Testis (tissue), 3 donors: Measurements from ENCODE around the gene TFF2. TPM values are rescaled to one million over a fixed set of nuclear protein-coding genes. Genes with fewer than 3 reads are reported as not detected.

ENCODE experiments used
- DNase-seq: peaks from one replicate; pipeline ENCODE4 v3.0.0-alpha.2; 2019
- H3K27ac ChIP-seq, 2 donors: fragments of 200-600 bp; sonication (generic); one replicate each; pipeline ENCODE4 v1.5.1; 2019
- H3K27me3 ChIP-seq: fragments of 200-600 bp; sonication (generic); one replicate; pipeline ENCODE4 v1.5.1; 2019
- H3K36me3 ChIP-seq: fragments of 200-600 bp; sonication (generic); one replicate; pipeline ENCODE4 v1.5.1; 2017; ENCODE audit warnings: low read depth; ENCODE audit errors: missing control alignments
- H3K4me1 ChIP-seq: fragments of 200-600 bp; sonication (generic); one replicate; pipeline ENCODE4 v1.5.1; 2019
- H3K4me3 ChIP-seq, 2 donors: fragments of 200-600 bp; sonication (generic); one replicate each; pipeline ENCODE4 v1.5.1; 2017 to 2019
- H3K9me3 ChIP-seq: fragments of 200-600 bp; sonication (generic); one replicate; pipeline ENCODE4 v1.5.1; 2017
- POLR2A ChIP-seq: fragments of 450-650 bp; IDR thresholded peaks from one replicate; pipeline ENCODE4 v1.6.1; 2017; ENCODE audit warnings: antibody characterized with exemption, mild to moderate bottlenecking, moderate library complexity
- WGBS, 2 donors: methylation state at CpG; one replicate each; pipeline ENCODE4 v1.1.5; 2018; 5-methylcytosine and 5-hydroxymethylcytosine counted together
- intact Hi-C: fragments of 100-400 bp; cut with DNase I; formaldehyde crosslinking; loops from one replicate; pipeline ENCODE4 v1.15.1; 2023; ENCODE audit warnings: low total_unique reads
- polyA plus RNA-seq: library from polyadenylated mRNA; stranded (reverse); fragments of 350-450 nt; fragmentation: Illumina TruSeq; extraction: RNeasy Lipid Tissue Mini Kit (QIAGEN cat#74804); gene quantifications from one replicate; pipeline ENCODE4 v1.2.3, GENCODE V29; 2014; ENCODE audit warnings: low read depth, low replicate concordance; ENCODE audit not compliant: insufficient read depth
- total RNA-seq, 2 donors: library from RNA; depleted of rRNA; stranded (reverse); fragments of >200 nt; gene quantifications; one replicate each; pipeline ENCODE4 v1.2.3, GENCODE V29; 2016
- TF ChIP-seq, protein P1 (sequence below), 3 experiments: fragments of 450-650 bp in 2 of 3; fragments of 200-600 bp in 1 of 3; sonication (generic) in 1 of 3; IDR thresholded peaks; one replicate each; pipeline ENCODE4 v1.5.1; 2016 to 2019; ENCODE audit warnings: antibody characterized with exemption in 3 of 3, mild to moderate bottlenecking in 2 of 3, moderate library complexity in 1 of 3

The TFF2 gene
- total and polyA plus RNA-seq, 3 donors from 2014 or later: not detected

- DNase-seq: no peak
- Histone ChIP-seq H3K27me3 (no peaks in the 10 kb centered on the region), H3K36me3 (no peaks in the 10 kb centered on the region), H3K4me1 (no peaks in the 10 kb centered on the region), H3K9me3 (no peaks in the 10 kb centered on the region), H3K27ac (no peak overlapping the region), H3K4me3 (peak overlapping the region in 1 of 2 donors; percentile 5)
- intact Hi-C loops: no loop called here
- TF ChIP-seq, protein P1, sequence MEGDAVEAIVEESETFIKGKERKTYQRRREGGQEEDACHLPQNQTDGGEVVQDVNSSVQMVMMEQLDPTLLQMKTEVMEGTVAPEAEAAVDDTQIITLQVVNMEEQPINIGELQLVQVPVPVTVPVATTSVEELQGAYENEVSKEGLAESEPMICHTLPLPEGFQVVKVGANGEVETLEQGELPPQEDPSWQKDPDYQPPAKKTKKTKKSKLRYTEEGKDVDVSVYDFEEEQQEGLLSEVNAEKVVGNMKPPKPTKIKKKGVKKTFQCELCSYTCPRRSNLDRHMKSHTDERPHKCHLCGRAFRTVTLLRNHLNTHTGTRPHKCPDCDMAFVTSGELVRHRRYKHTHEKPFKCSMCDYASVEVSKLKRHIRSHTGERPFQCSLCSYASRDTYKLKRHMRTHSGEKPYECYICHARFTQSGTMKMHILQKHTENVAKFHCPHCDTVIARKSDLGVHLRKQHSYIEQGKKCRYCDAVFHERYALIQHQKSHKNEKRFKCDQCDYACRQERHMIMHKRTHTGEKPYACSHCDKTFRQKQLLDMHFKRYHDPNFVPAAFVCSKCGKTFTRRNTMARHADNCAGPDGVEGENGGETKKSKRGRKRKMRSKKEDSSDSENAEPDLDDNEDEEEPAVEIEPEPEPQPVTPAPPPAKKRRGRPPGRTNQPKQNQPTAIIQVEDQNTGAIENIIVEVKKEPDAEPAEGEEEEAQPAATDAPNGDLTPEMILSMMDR (IDR thresholded peaks at IDR 0.05): no peak
- 66 to 72% methylated on average over 14 to 28 of the region's 30 CpGs for WGBS, 2 donors
These were observed 3.0 kb downstream of the TFF2 start for GRCh38 chr21:42347601-42348327.

DNA sequence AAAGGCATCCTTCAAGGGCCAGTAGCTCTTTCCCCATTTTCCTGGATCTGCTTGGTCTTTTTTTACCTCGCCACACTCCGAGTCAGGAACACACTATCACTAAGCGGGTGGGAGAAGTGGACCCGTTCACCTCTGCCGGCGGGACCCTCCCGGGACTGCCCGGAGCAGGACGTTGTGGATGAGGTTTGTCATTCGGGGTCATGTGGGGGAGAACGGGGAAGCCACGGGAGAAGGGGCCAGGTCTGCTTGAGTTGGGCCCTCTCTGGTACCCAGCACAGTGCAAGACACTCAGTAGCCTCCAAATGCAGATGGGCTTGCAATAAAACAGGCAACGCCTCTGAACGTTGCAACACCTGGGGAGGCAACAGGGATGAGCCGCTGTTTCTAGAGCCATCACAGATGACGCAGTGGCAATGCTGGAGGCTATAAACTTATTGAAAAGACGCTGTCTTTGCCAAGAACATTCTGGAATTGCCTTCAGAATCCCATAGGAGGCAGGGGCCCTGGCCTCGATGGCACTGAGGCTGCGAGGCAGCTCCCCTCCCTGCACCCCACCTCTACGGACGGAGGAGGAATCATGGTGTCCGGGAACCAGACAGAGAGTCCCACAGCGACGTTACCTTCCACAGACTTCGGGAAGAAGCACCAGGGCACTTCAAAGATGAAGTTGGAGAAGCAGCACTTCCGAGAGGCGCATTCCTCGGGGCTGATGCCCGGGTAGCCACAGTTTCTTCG lies 3.8 kb downstream of the TFF2 start:
- H3K36me3 ChIP-seq: no peaks in the 10 kb centered on the region
- intact Hi-C loops: no loop called here
- no peaks in the 10 kb centered on the region for H3K4me1 ChIP-seq
- H3K9me3 ChIP-seq: no peaks in the 10 kb centered on the region
- H3K27ac ChIP-seq: no peak overlapping the region
- 59 to 71% methylated on average over 26 to 30 of the region's 30 CpGs for WGBS, 2 donors
- DNase-seq: no peak
- no peak for TF ChIP-seq POLR2A
- TF ChIP-seq, protein P1 (IDR thresholded peaks at IDR 0.05): no peak
- no peaks in the 10 kb centered on the region for H3K27me3 ChIP-seq
- H3K4me3 ChIP-seq: peak overlapping the region in 1 of 2 donors; percentile 5

- no peak for DNase-seq
- no peak overlapping the region for H3K4me3 ChIP-seq
- H3K36me3 ChIP-seq: no peaks in the 10 kb centered on the region
- no peaks in the 10 kb centered on the region for H3K4me1 ChIP-seq
- no peak overlapping the region for H3K27ac ChIP-seq
- H3K9me3 ChIP-seq: no peaks in the 10 kb centered on the region
- intact Hi-C loops: no loop called here
- WGBS, 2 donors: 61 to 82% methylated on average over 9 of the region's 9 CpGs
- H3K27me3 ChIP-seq: no peaks in the 10 kb centered on the region
- no peak for TF ChIP-seq POLR2A
- TF ChIP-seq, protein P1 (IDR thresholded peaks at IDR 0.05): no peak
These were observed 4.4 kb downstream of the TFF2 start for GRCh38 chr21:42346441-42346840.

DNA sequence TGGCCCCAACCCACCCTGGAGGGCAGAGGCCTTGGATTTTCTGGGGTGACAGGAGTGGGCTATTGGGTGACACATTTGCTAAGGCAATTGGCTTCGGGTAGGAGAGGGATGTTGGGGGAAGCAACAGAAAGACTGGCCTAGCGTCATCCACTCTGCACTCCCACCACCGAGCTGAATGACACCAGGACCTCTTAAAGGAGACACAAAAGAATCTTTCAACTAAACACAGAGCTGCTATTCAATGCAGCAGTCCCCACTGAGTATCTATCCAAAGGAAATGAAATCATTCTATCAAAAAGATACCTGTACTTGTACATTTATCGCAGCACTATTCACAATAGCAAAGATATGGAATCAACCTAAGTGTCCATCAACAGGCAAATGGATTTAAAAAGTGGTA lies 6.2 kb downstream of the TFF2 start:
- Histone ChIP-seq H3K9me3 (no peaks in the 10 kb centered on the region), H3K27me3 (no peaks in the 10 kb centered on the region), H3K4me1 (no peaks in the 10 kb centered on the region), H3K4me3 (no peak overlapping the region), H3K27ac (no peak overlapping the region), H3K36me3 (no peaks in the 10 kb centered on the region)
- no peak for DNase-seq
- 50 to 56% methylated on average over 4 of the region's 4 CpGs for WGBS, 2 donors
- TF ChIP-seq POLR2A: no peak
- TF ChIP-seq, protein P1 (IDR thresholded peaks at IDR 0.05): no peak
- intact Hi-C loops: no loop called here
